Trophoblast cell (in vitro differentiated cells and primary cell): ENCODE results near the gene XKR7.
A peak's percentile ranks its signal among the peaks of the same experiment; 100 is the strongest.

Experiments
- DNase-seq, 2 donors: peaks; one replicate each; pipeline ENCODE4 v3.0.0-alpha.2; 2016
- H2AFZ ChIP-seq: 2 replicates; pipeline ENCODE4 v1.6.1; 2013; ENCODE audit warnings: low read length, moderate library complexity, mild to moderate bottlenecking; ENCODE audit not compliant: insufficient read depth, poor library complexity
- H2AK5ac ChIP-seq: 2 replicates; pipeline ENCODE4 v1.6.1; 2013; ENCODE audit warnings: mild to moderate bottlenecking, low read length
- H2BK120ac ChIP-seq: 2 replicates; pipeline ENCODE4 v1.6.1; 2013; ENCODE audit warnings: low read length, mild to moderate bottlenecking, moderate library complexity; ENCODE audit not compliant: insufficient read depth, poor library complexity
- H2BK12ac ChIP-seq: 2 replicates; pipeline ENCODE4 v1.6.1; 2013; ENCODE audit warnings: mild to moderate bottlenecking, low read length, moderate library complexity
- H2BK5ac ChIP-seq: 2 replicates; pipeline ENCODE4 v1.6.1; 2013; ENCODE audit warnings: low read length, low read depth, moderate library complexity, mild to moderate bottlenecking; ENCODE audit not compliant: poor library complexity
- H3K14ac ChIP-seq: 2 replicates; pipeline ENCODE4 v1.6.1; 2013; ENCODE audit warnings: mild to moderate bottlenecking, low read length
- H3K18ac ChIP-seq: 2 replicates; pipeline ENCODE4 v1.6.1; 2013; ENCODE audit warnings: mild to moderate bottlenecking, low read length
- H3K23ac ChIP-seq: 2 replicates; pipeline ENCODE4 v1.6.1; 2013; ENCODE audit warnings: low read length
- H3K27ac ChIP-seq: 2 replicates; pipeline ENCODE4 v1.5.1; 2013; ENCODE audit warnings: low read depth, mild to moderate bottlenecking, inconsistent platforms, low read length, moderate library complexity
- H3K27me3 ChIP-seq: 2 replicates; pipeline ENCODE4 v1.6.1; 2013; ENCODE audit warnings: inconsistent platforms, mild to moderate bottlenecking, low read length, moderate library complexity; ENCODE audit not compliant: insufficient read depth
- H3K36me3 ChIP-seq, 2 experiments: 1 replicate in 1 of 2; 2 replicates in 1 of 2; pipeline ENCODE4 v1.6.1; 2013; ENCODE audit warnings: low read length in 2 of 2, mild to moderate bottlenecking in 2 of 2, moderate library complexity in 1 of 2; ENCODE audit not compliant: insufficient read depth in 2 of 2, control insufficient read depth in 1 of 2
- H3K4ac ChIP-seq: 2 replicates; pipeline ENCODE4 v1.6.1; 2013; ENCODE audit warnings: low read depth, mild to moderate bottlenecking, low read length, moderate library complexity
- H3K4me1 ChIP-seq, 2 experiments: 1 replicate in 1 of 2; 2 replicates in 1 of 2; pipeline ENCODE4 v1.6.1; 2013; ENCODE audit warnings: low read length in 2 of 2, mild to moderate bottlenecking in 2 of 2, moderate library complexity in 1 of 2; ENCODE audit not compliant: insufficient read depth in 2 of 2, control insufficient read depth in 1 of 2
- H3K4me2 ChIP-seq: 2 replicates; pipeline ENCODE4 v1.6.1; 2013; ENCODE audit warnings: inconsistent platforms, mild to moderate bottlenecking, low read length, moderate library complexity
- H3K4me3 ChIP-seq: 2 replicates; pipeline ENCODE4 v1.5.1; 2013; ENCODE audit warnings: mild to moderate bottlenecking, low read depth, low read length, inconsistent platforms
- H3K79me1 ChIP-seq: one replicate; pipeline ENCODE4 v1.6.1; 2013; ENCODE audit warnings: low read length
- H3K79me2 ChIP-seq: 2 replicates; pipeline ENCODE4 v1.6.1; 2013; ENCODE audit warnings: low read length, mild to moderate bottlenecking; ENCODE audit not compliant: control insufficient read depth, insufficient read depth, poor library complexity
- H3K9ac ChIP-seq: 2 replicates; pipeline ENCODE4 v1.6.1; 2013; ENCODE audit warnings: mild to moderate bottlenecking, low read length
- H3K9me3 ChIP-seq: 2 replicates; pipeline ENCODE4 v1.6.1; 2013; ENCODE audit warnings: low read depth, mild to moderate bottlenecking, control low read depth, inconsistent platforms, low read length; ENCODE audit not compliant: insufficient read depth
- H4K12ac ChIP-seq: 2 replicates; pipeline ENCODE4 v1.6.1; 2013; ENCODE audit warnings: low read depth, mild to moderate bottlenecking, low read length, moderate library complexity
- H4K8ac ChIP-seq: 2 replicates; pipeline ENCODE4 v1.6.1; 2013; ENCODE audit warnings: low read depth, mild to moderate bottlenecking, low read length, moderate library complexity
- H4K91ac ChIP-seq: one replicate; pipeline ENCODE4 v1.6.1; 2013; ENCODE audit warnings: low read depth, mild to moderate bottlenecking, low read length, moderate library complexity
- WGBS: extraction: QIAGEN DNeasy Blood & Tissue Kit; methylation state at CpG from one replicate; pipeline ENCODE4 v1.1.7; 2013; ENCODE audit warnings: missing lambda C conversion rate; ENCODE audit not compliant: insufficient read length, insufficient coverage; ENCODE audit errors: extremely low coverage; 5-methylcytosine and 5-hydroxymethylcytosine counted together

XKR7 gene

DNA sequence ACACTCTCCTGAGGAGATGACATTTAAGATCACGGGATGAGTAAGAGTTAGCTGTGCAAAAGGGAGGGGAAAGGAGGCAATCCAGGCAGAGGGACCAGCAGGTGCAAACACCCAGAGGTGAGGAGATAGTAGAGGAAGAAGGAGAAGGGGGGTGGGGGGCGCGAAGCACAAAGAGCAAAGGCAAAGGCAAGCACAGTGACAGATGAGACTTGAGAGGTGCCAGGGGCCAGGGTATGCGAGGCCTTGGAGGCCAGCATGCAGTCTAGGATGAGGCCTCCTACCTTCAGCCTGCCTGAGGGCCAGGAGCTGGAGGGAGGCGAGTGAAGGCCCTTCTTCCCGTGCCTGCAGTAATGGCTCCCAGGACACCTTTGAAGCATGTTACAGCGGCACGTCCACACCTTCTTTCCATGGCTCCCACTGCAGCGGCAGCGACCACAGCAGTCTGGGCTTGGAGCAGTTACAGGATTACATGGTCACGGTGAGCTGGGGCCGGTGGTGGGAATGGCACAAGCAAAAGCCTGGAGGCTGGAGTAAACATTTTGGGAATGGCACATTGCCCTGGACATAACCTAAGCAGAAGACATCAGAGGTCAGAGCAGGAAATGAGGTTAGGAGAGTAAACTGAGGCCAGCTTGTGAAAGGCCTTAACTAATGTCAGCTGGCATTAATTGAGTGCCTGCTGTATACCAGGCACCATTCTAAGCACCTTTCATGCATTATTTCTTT lies 60.9 kb downstream of the XKR7 start:
- H3K18ac ChIP-seq: no peak overlapping the region
- H4K91ac ChIP-seq: no peak overlapping the region
- no peak overlapping the region for H4K12ac ChIP-seq
- H3K27me3 ChIP-seq: no peaks in the 10 kb centered on the region
- H2BK120ac ChIP-seq: no peak overlapping the region
- DNase-seq: no peak
- no peak overlapping the region for H3K4ac ChIP-seq
- no peak overlapping the region for H3K4me3 ChIP-seq
- no peaks in the 10 kb centered on the region for H3K79me1 ChIP-seq
- H3K36me3 ChIP-seq: no peaks in the 10 kb centered on the region
- no peak overlapping the region for H4K8ac ChIP-seq
- H3K27ac ChIP-seq: no peak overlapping the region
- H2BK5ac ChIP-seq: no peak overlapping the region
- no peaks in the 10 kb centered on the region for H3K79me2 ChIP-seq
- H2AK5ac ChIP-seq: no peak overlapping the region
- WGBS: no CpG with 5 or more reads among the region's 12 CpGs
- peaks cover 2 to 3% of the 10 kb centered on the region in 2 experiments for H3K4me1 ChIP-seq
- H2BK12ac ChIP-seq: no peak overlapping the region
- no peaks in the 10 kb centered on the region for H3K9me3 ChIP-seq
- H3K4me2 ChIP-seq: no peak overlapping the region
- H3K14ac ChIP-seq: no peak overlapping the region
- no peak overlapping the region for H3K9ac ChIP-seq
- no peak overlapping the region for H3K23ac ChIP-seq
- H2AFZ ChIP-seq: no peak overlapping the region

DNA sequence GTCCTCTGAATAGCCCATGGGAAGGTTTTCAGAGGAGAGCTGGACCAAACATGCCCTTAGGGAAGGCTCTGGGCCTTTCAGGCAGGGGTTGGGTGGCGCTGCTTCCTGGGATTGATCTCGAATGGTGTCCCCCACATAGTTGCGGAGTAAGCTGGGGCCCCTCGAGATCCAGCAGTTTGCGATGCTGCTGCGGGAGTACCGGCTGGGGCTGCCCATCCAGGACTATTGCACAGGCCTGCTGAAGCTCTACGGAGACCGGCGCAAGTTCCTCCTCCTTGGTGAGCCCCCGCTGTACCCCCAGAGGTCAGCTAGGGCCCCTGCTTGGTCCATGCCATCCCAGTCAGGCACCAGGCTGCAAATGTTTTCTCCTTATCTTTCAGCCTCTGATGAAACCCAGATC lies 61.6 kb downstream of the XKR7 start:
- no peak overlapping the region for H3K4me3 ChIP-seq
- no peak overlapping the region for H4K91ac ChIP-seq
- H3K23ac ChIP-seq: no peak overlapping the region
- no peak overlapping the region for H2BK120ac ChIP-seq
- no peaks in the 10 kb centered on the region for H3K27me3 ChIP-seq
- no peaks in the 10 kb centered on the region for H3K36me3 ChIP-seq
- H3K4ac ChIP-seq: no peak overlapping the region
- H3K9me3 ChIP-seq: no peaks in the 10 kb centered on the region
- H3K4me2 ChIP-seq: no peak overlapping the region
- no peak overlapping the region for H4K12ac ChIP-seq
- H2BK5ac ChIP-seq: no peak overlapping the region
- no peak overlapping the region for H4K8ac ChIP-seq
- H3K14ac ChIP-seq: no peak overlapping the region
- DNase-seq: no peak
- no peaks in the 10 kb centered on the region for H3K79me1 ChIP-seq
- H2BK12ac ChIP-seq: no peak overlapping the region
- WGBS: no CpG with 5 or more reads among the region's 11 CpGs
- no peak overlapping the region for H3K9ac ChIP-seq
- peaks cover 2 to 3% of the 10 kb centered on the region in 2 experiments for H3K4me1 ChIP-seq
- no peak overlapping the region for H2AK5ac ChIP-seq
- H3K27ac ChIP-seq: no peak overlapping the region
- no peaks in the 10 kb centered on the region for H3K79me2 ChIP-seq
- no peak overlapping the region for H3K18ac ChIP-seq
- H2AFZ ChIP-seq: no peak overlapping the region

DNA sequence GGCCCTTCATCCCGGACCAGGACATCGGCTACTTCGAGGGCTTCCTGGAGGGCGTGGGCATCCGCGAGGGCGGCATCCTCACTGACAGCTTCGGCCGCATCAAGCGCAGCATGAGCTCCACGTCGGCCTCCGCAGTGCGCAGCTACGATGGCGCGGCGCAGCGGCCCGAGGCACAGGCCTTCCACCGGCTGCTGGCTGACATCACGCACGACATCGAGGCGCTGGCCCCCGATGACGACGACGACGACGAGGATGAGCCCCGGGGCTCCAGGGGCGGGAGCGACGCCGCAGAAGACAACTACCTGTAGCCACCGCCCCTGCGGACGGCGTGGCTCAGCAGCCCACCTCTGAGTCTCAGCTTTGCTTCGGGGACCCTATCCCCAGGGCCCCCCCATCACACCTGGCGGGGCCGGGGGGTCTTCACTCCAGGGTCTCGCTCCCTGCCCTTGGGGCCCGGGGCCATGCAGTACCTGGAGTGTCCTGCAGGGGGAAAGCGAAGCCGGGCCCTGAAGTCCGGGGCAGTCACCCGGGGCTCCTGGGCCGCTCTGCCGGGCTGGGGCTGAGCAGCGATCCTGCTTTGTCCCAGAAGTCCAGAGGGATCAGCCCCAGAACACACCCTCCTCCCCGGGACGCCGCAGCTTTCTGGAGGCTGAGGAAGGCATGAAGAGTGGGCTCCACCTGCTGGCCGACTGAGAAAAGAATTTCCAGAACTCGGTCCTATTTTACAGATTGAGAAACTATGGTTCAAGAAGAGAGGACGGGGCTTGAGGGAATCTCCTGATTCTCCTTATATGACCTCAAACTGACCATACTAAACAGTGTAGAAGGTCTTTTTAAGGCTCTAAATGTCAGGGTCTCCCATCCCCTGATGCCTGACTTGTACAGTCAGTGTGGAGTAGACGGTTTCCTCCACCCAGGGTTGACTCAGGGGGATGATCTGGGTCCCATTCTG lies 63.3 kb downstream of the XKR7 start:
- no peak overlapping the region for H4K12ac ChIP-seq
- no peaks in the 10 kb centered on the region for H3K27me3 ChIP-seq
- H2BK120ac ChIP-seq: no peak overlapping the region
- H3K4me2 ChIP-seq: peak overlapping the region; percentile 32
- no peak overlapping the region for H3K23ac ChIP-seq
- H3K4me1 ChIP-seq: peaks cover 2 to 3% of the 10 kb centered on the region in 2 experiments
- no peak overlapping the region for H2BK12ac ChIP-seq
- H3K27ac ChIP-seq: no peak overlapping the region
- H2AK5ac ChIP-seq: no peak overlapping the region
- no peak overlapping the region for H3K9ac ChIP-seq
- WGBS: no CpG with 5 or more reads among the region's 59 CpGs
- no peak overlapping the region for H2BK5ac ChIP-seq
- H3K79me2 ChIP-seq: no peaks in the 10 kb centered on the region
- H3K14ac ChIP-seq: no peak overlapping the region
- H2AFZ ChIP-seq: peak overlapping the region; percentile 72
- no peaks in the 10 kb centered on the region for H3K79me1 ChIP-seq
- DNase-seq: peak; percentile 65 to 89
- H4K91ac ChIP-seq: no peak overlapping the region
- no peak overlapping the region for H3K18ac ChIP-seq
- H3K9me3 ChIP-seq: no peaks in the 10 kb centered on the region
- no peaks in the 10 kb centered on the region for H3K36me3 ChIP-seq
- H3K4me3 ChIP-seq: no peak overlapping the region
- H4K8ac ChIP-seq: no peak overlapping the region
- H3K4ac ChIP-seq: no peak overlapping the region

GRCh38 chr20:32033316-32033715 lies 65.4 kb downstream of the XKR7 start:
- no CpG with 5 or more reads among the region's 2 CpGs for WGBS
- H2BK5ac ChIP-seq: no peak overlapping the region
- no peak overlapping the region for H4K8ac ChIP-seq
- H2AK5ac ChIP-seq: no peak overlapping the region
- H3K4me3 ChIP-seq: no peak overlapping the region
- H3K36me3 ChIP-seq: no peaks in the 10 kb centered on the region
- H2BK120ac ChIP-seq: no peak overlapping the region
- H3K4me1 ChIP-seq: peaks cover 2 to 3% of the 10 kb centered on the region in 2 experiments
- no peaks in the 10 kb centered on the region for H3K79me2 ChIP-seq
- no peak overlapping the region for H3K4ac ChIP-seq
- no peak overlapping the region for H4K91ac ChIP-seq
- peaks cover 2% of the 10 kb centered on the region for H3K9me3 ChIP-seq
- no peak overlapping the region for H3K23ac ChIP-seq
- no peak overlapping the region for H3K14ac ChIP-seq
- no peak overlapping the region for H2BK12ac ChIP-seq
- H3K79me1 ChIP-seq: no peaks in the 10 kb centered on the region
- H2AFZ ChIP-seq: no peak overlapping the region
- H3K18ac ChIP-seq: no peak overlapping the region
- no peak overlapping the region for H3K4me2 ChIP-seq
- H4K12ac ChIP-seq: no peak overlapping the region
- H3K27me3 ChIP-seq: no peaks in the 10 kb centered on the region
- no peak overlapping the region for H3K27ac ChIP-seq
- H3K9ac ChIP-seq: no peak overlapping the region
- DNase-seq: no peak
